Ascending aorta (tissue), 2 donors: ENCODE measurements around the gene SYT3. TPM values are rescaled to one million over a fixed set of nuclear protein-coding genes. Genes with fewer than 3 reads are reported as not detected.

Experiments used
- DNase-seq, 2 donors: peaks; one replicate each; pipeline ENCODE4 v3.0.0-alpha.2; 2019; ENCODE audit warnings: low spot score in 2 of 2
- H3K27ac ChIP-seq, 2 donors: fragments of 200-600 bp; sonication (generic); one replicate each; pipeline ENCODE4 v1.5.1; 2016 to 2017; ENCODE audit warnings: mild to moderate bottlenecking in 1 of 2
- H3K27me3 ChIP-seq: fragments of 200-600 bp; sonication (generic); one replicate; pipeline ENCODE4 v1.5.1; 2017
- H3K36me3 ChIP-seq, 2 donors: fragments of 200-600 bp; sonication (generic); one replicate each; pipeline ENCODE4 v1.5.1; 2016
- H3K4me1 ChIP-seq, 2 donors: fragments of 200-600 bp; sonication (generic); one replicate each; pipeline ENCODE4 v1.5.1; 2016 to 2017; ENCODE audit warnings: mild to moderate bottlenecking in 1 of 2
- H3K4me3 ChIP-seq, 2 donors: fragments of 200-600 bp; sonication (generic); one replicate each; pipeline ENCODE4 v1.5.1; 2016 to 2017; ENCODE audit warnings: mild to moderate bottlenecking in 1 of 2
- H3K9me3 ChIP-seq, 2 donors: fragments of 200-600 bp; sonication (generic); one replicate each; pipeline ENCODE4 v1.5.1; 2016
- intact Hi-C: fragments of 100-400 bp; cut with DNase I; formaldehyde crosslinking; loops from one replicate; pipeline ENCODE4 v1.15.1; 2023
- total RNA-seq: library from RNA; depleted of rRNA; stranded (reverse); fragments of >200 nt; gene quantifications from one replicate; pipeline ENCODE4 v1.1.0, GENCODE V29; 2016
- TF ChIP-seq, protein P1 (sequence below), 3 experiments: fragments of 200-600 bp in 2 of 3; fragments of 450-650 bp in 1 of 3; sonication (generic) in 2 of 3; IDR thresholded peaks; one replicate each; pipeline ENCODE4 v1.5.1; 2016 to 2019; ENCODE audit warnings: antibody characterized with exemption in 3 of 3, mild to moderate bottlenecking in 1 of 3, moderate library complexity in 1 of 3

SYT3 gene
- total RNA-seq, 1 donor from 2014 or later = 2.2 TPM

DNA sequence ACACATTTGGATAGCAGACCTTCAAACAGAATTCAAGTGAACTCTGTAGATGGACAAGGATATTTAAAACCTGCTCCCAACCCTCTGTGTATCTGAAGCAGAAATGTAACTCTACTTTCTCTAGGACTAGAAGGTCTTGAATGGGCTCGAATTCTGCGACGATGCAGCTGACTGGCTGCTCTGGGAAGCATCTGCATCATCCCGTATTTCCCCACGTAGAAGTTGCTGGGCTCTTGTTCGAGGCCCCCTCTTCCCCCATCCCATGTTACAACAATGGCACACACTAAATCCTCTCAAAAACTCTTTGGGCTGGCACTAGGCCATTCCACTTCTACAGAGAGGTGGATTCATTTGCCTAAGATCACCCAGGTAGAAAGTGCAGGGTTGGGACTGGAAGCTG is 24.5 kb upstream of the SYT3 start:
- Histone ChIP-seq H3K9me3 (no peaks in the 10 kb centered on the region), H3K36me3 (no peaks in the 10 kb centered on the region), H3K4me1 (no peaks in the 10 kb centered on the region), H3K27me3 (peaks cover 39% of the 10 kb centered on the region), H3K4me3 (no peak overlapping the region), H3K27ac (no peak overlapping the region)
- intact Hi-C loops = no loop called here
- no peak for DNase-seq
- TF ChIP-seq, protein P1, sequence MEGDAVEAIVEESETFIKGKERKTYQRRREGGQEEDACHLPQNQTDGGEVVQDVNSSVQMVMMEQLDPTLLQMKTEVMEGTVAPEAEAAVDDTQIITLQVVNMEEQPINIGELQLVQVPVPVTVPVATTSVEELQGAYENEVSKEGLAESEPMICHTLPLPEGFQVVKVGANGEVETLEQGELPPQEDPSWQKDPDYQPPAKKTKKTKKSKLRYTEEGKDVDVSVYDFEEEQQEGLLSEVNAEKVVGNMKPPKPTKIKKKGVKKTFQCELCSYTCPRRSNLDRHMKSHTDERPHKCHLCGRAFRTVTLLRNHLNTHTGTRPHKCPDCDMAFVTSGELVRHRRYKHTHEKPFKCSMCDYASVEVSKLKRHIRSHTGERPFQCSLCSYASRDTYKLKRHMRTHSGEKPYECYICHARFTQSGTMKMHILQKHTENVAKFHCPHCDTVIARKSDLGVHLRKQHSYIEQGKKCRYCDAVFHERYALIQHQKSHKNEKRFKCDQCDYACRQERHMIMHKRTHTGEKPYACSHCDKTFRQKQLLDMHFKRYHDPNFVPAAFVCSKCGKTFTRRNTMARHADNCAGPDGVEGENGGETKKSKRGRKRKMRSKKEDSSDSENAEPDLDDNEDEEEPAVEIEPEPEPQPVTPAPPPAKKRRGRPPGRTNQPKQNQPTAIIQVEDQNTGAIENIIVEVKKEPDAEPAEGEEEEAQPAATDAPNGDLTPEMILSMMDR (IDR thresholded peaks at IDR 0.05) = no peak

DNA sequence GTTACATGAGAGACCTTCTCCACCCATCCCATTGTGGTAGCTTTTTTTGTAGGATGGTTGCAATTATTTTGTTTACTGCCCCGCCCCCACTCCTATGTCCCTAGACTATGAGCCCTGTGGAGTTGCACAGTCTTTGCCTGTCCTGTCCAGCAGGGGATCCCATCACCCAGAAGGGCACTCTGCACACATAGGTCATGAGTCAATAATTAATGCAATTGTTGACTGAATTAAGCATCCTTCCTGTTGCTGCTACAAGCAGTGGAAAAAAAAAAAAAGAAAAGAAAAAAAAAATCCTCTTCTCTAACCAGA is 23.8 kb upstream of the SYT3 start:
- no peaks in the 10 kb centered on the region for H3K9me3 ChIP-seq
- DNase-seq = no peak
- H3K4me3 ChIP-seq = no peak overlapping the region
- H3K27ac ChIP-seq = no peak overlapping the region
- no peaks in the 10 kb centered on the region for H3K36me3 ChIP-seq
- H3K4me1 ChIP-seq = no peaks in the 10 kb centered on the region
- peaks cover 31% of the 10 kb centered on the region for H3K27me3 ChIP-seq
- intact Hi-C loops = no loop called here
- TF ChIP-seq, protein P1 (IDR thresholded peaks at IDR 0.05) = no peak

DNA sequence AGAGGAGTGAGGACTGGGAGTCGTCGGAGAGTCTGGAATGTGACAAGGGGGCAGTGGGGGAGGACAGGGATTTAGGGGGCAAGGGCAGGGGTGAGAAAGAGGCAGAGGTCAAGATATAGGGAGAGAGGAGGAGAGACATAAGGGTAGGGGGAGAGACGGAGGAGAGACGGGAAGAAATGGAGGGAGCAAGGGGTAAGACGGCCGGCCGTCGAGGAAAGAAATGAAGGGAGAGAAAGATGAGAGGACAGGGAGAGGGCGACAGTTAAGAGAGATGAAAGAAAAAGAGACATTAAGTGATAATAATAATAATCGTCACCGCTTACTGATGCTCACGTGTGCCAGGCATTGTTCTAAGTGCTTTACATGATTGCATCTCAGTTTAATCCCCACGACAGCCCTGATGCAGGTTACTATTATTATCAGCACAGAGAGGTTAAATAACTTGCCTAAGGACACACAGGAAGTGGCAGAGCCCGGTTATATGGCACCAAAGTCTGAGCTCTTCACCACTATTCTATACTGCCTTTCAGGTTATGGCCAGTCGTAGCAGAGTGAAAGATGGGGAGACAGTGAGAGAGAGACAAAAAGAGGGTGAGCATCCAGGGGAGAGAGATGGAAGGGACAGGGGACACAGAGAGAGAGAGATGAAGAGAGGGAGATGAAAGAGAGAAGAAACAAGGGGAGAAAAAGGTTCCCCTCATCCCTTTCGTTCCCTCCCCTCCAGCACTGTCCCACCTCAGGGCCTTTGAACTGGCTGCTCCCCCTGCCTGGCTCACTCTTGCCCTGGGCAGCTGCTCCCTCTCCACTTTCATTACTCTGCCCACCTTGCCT is 23.2 kb upstream of the SYT3 start:
- intact Hi-C loops = no loop called here
- TF ChIP-seq, protein P1 (IDR thresholded peaks at IDR 0.05) = no peak
- Histone ChIP-seq H3K27me3 (peaks cover 26% of the 10 kb centered on the region), H3K9me3 (no peaks in the 10 kb centered on the region), H3K4me3 (no peak overlapping the region), H3K27ac (no peak overlapping the region), H3K36me3 (no peaks in the 10 kb centered on the region), H3K4me1 (no peaks in the 10 kb centered on the region)
- no peak for DNase-seq

DNA sequence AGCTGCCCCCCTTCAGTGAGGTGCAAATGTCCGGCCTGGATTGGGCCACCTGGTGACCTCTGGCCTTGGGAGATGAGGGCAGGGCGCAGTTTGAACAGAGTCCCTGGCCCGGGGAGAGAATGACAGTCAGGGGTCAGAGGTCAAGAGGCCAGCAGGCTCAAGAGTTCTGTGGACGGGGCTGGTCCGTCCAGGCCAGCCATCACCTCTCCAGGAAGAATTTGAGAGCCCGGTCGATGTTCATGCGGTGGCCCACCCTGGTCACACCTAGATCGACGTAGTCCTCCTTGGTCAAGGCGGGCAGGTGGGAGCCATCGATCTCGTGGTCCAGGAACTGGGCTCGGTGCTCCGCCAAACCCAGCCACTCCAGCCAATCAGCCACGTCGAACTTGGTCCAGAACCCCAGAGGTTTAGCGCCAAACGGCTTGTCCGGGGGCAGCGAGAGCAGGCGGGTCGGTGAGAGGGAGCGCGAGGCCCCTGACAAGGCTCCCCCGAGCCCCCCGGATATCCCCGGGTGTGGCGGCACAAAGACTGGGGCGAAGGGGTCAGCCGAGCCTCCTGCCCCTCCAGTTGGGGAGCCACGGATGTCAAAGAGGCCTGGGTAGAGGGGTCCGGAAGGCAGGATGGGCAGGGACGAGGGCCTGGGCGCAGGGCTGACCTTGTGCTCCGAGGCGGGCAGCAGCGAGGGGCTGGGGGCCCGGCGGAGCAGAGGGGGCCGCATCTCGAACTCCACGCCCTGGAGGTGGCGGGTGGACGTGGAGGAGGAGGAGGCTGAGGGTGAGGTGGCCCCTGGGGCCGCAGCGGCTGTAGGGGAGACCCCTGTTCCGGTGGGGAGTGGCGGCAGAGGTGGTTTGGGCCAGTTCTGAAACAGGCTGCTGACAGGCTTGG is 22.3 kb upstream of the SYT3 start:
- no peak overlapping the region for H3K27ac ChIP-seq
- H3K36me3 ChIP-seq = no peaks in the 10 kb centered on the region
- H3K9me3 ChIP-seq = no peaks in the 10 kb centered on the region
- intact Hi-C loops = no loop called here
- no peak overlapping the region for H3K4me3 ChIP-seq
- H3K27me3 ChIP-seq = peaks cover 19% of the 10 kb centered on the region
- no peaks in the 10 kb centered on the region for H3K4me1 ChIP-seq
- TF ChIP-seq, protein P1 (IDR thresholded peaks at IDR 0.05) = no peak
- no peak for DNase-seq

DNA sequence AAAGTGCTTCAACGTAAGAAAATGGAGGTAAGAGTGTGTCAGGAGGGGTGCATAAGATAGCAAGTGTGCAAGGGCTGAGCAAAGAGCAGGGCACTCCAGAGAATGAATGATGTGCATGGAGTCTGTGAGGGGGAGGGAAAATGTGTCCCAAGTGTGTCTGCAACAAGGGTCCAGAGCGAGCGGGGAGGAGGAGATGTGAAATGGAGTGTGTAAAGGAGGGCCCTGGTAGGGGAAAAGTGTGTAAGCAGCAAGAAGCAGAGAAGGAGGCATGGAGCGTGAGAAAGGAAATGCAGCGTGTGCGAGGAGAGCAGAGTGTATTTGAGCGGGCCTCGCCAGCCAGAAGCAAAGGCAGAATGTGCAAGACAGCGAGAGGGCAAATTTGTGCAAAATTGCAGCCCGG is 21.3 kb upstream of the SYT3 start:
- H3K4me3 ChIP-seq = no peak overlapping the region
- H3K27me3 ChIP-seq = peaks cover 10% of the 10 kb centered on the region
- no peak for DNase-seq
- no peaks in the 10 kb centered on the region for H3K4me1 ChIP-seq
- TF ChIP-seq, protein P1 (IDR thresholded peaks at IDR 0.05) = no peak
- no peaks in the 10 kb centered on the region for H3K36me3 ChIP-seq
- H3K9me3 ChIP-seq = no peaks in the 10 kb centered on the region
- intact Hi-C loops = no loop called here
- H3K27ac ChIP-seq = no peak overlapping the region
